Liver (tissue), 9 donors: Measurements from ENCODE around the gene LOXHD1. TPM values are rescaled to one million over a fixed set of nuclear protein-coding genes. Genes with fewer than 3 reads are reported as not detected.

Experiments
- DNase-seq: peaks from one replicate; pipeline ENCODE4 v3.0.0-alpha.2; 2017; ENCODE audit warnings: low spot score
- H3K27ac ChIP-seq, 2 donors: one replicate each; pipeline ENCODE4 v1.7.0; 2013; ENCODE audit warnings: inconsistent platforms in 2 of 2, low read length in 2 of 2, control low read depth in 1 of 2, low read depth in 1 of 2, mild to moderate bottlenecking in 1 of 2
- H3K27me3 ChIP-seq, 4 donors: one replicate each; pipeline versions ENCODE4 v1.6.1 to v1.7.0; 2013; ENCODE audit warnings: low read length in 3 of 4, inconsistent platforms in 1 of 4, mild to moderate bottlenecking in 1 of 4, moderate library complexity in 1 of 4; ENCODE audit not compliant: control insufficient read depth in 4 of 4, insufficient read depth in 4 of 4
- H3K36me3 ChIP-seq, 4 donors: one replicate each; pipeline versions ENCODE4 v1.6.1 to v1.7.0; 2013; ENCODE audit warnings: low read length in 3 of 4, mild to moderate bottlenecking in 3 of 4, low read depth in 1 of 4, moderate library complexity in 1 of 4; ENCODE audit not compliant: control insufficient read depth in 4 of 4, insufficient read depth in 3 of 4
- H3K4me1 ChIP-seq, 4 donors: one replicate each; pipeline versions ENCODE4 v1.6.1 to v1.7.0; 2013; ENCODE audit warnings: low read length in 3 of 4, mild to moderate bottlenecking in 3 of 4, moderate library complexity in 1 of 4; ENCODE audit not compliant: control insufficient read depth in 4 of 4, insufficient read depth in 4 of 4
- H3K4me3 ChIP-seq, 3 donors: one replicate each; pipeline versions ENCODE4 v1.6.1 to v1.7.0; 2013; ENCODE audit warnings: low read length in 3 of 3, control low read depth in 1 of 3, low read depth in 1 of 3, mild to moderate bottlenecking in 1 of 3
- H3K9ac ChIP-seq, 2 donors: one replicate each; pipeline ENCODE4 v1.7.0; 2013; ENCODE audit warnings: low read length in 2 of 2, mild to moderate bottlenecking in 2 of 2, moderate library complexity in 2 of 2, control low read depth in 1 of 2, low read depth in 1 of 2
- H3K9me3 ChIP-seq, 4 donors: one replicate each; pipeline versions ENCODE4 v1.6.1 to v1.7.0; 2013; ENCODE audit warnings: low read length in 3 of 4; ENCODE audit not compliant: control insufficient read depth in 4 of 4
- EGR1 ChIP-seq, 2 donors: IDR thresholded peaks; 2 replicates each; pipeline ENCODE4 v1.6.1; 2016 to 2018; ENCODE audit warnings: antibody characterized with exemption in 2 of 2, low read depth in 2 of 2
- FOXA1 ChIP-seq: IDR thresholded peaks from 2 replicates; pipeline ENCODE4 v1.6.1; 2016; ENCODE audit warnings: antibody characterized with exemption
- FOXA2 ChIP-seq: IDR thresholded peaks from 2 replicates; pipeline ENCODE4 v1.6.1; 2016; ENCODE audit warnings: antibody characterized with exemption
- HNF4A ChIP-seq, 2 donors: conservative IDR thresholded peaks; 2 replicates each; pipeline ENCODE4 v1.6.1; 2016; ENCODE audit warnings: antibody characterized with exemption in 2 of 2, mild to moderate bottlenecking in 2 of 2
- HNF4G ChIP-seq: IDR thresholded peaks from 2 replicates; pipeline ENCODE4 v1.6.1; 2016; ENCODE audit warnings: antibody characterized with exemption
- MAX ChIP-seq: IDR thresholded peaks from 2 replicates; pipeline ENCODE4 v1.6.1; 2016; ENCODE audit warnings: antibody characterized with exemption
- RAD21 ChIP-seq, 2 donors: IDR thresholded peaks; 2 replicates each; pipeline ENCODE4 v1.6.1; 2016; ENCODE audit warnings: antibody characterized with exemption in 2 of 2, mild to moderate bottlenecking in 2 of 2
- REST ChIP-seq: IDR thresholded peaks from 2 replicates; pipeline ENCODE4 v1.6.1; 2016; ENCODE audit warnings: antibody characterized with exemption, mild to moderate bottlenecking
- SP1 ChIP-seq: IDR thresholded peaks from 2 replicates; pipeline ENCODE4 v1.6.1; 2018; ENCODE audit warnings: antibody characterized with exemption, mild to moderate bottlenecking
- TAF1 ChIP-seq: conservative IDR thresholded peaks from 2 replicates; pipeline ENCODE4 v1.6.1; 2016; ENCODE audit warnings: antibody characterized with exemption, mild to moderate bottlenecking
- ZBTB33 ChIP-seq: IDR thresholded peaks from 2 replicates; pipeline ENCODE4 v1.6.1; 2016; ENCODE audit warnings: antibody characterized with exemption
- WGBS: extraction: QIAGEN DNeasy Blood & Tissue Kit; methylation state at CpG from one replicate; pipeline ENCODE4 v1.1.7; 2013; 5-methylcytosine and 5-hydroxymethylcytosine counted together
- polyA plus RNA-seq, 2 donors: library from polyadenylated mRNA; stranded (reverse) in 1 of 2; unstranded in 1 of 2; fragments of 200-250 nt in 1 of 2; fragments of >200 nt in 1 of 2; fragmentation: Nextera tagmentation in 1 of 2; extraction: Ambion mirVana in 1 of 2; gene quantifications; one replicate each; pipeline versions ENCODE4 v1.2.1 to v1.2.3, GENCODE V29; 2013 to 2015
- total RNA-seq, 2 donors: library from RNA; depleted of rRNA; stranded (reverse); fragments of >200 nt; gene quantifications; one replicate each; pipeline ENCODE4 v1.2.3, GENCODE V29; 2014
- donor health status: healthy.
- donor health status: healthy.
- donor health status: healthy.
- donor health status: healthy.
- donor health status: healthy.

The LOXHD1 gene
- total and polyA plus RNA-seq, 4 donors = 0.09 to 0.25 TPM; not detected in 2

GRCh38 chr18:46624127-46624526 is 32.9 kb downstream of the LOXHD1 start (continued):
- TF ChIP-seq REST (no peak), EGR1 (IDR thresholded peaks at IDR 0.05; ENCODE audit: low read depth in 2 of 2) (no peak), HNF4G (no peak), HNF4A (conservative IDR thresholded peaks at IDR 0.05) (no peak), FOXA1 (no peak), ZBTB33 (no peak)

- 61% methylated on average over 10 of the region's 10 CpGs for WGBS
- no peak for TF ChIP-seq HNF4A (conservative IDR thresholded peaks at IDR 0.05)
- no peak for TF ChIP-seq EGR1 (IDR thresholded peaks at IDR 0.05; ENCODE audit: low read depth in 2 of 2)
- no peak for TF ChIP-seq FOXA2
- no peak for TF ChIP-seq FOXA1
- no peak for TF ChIP-seq MAX
- no peak for TF ChIP-seq ZBTB33
- no peak for TF ChIP-seq SP1
- no peak for TF ChIP-seq HNF4G
- TF ChIP-seq TAF1 = no peak
- no peaks in the 10 kb centered on the region for H3K9me3 ChIP-seq
- H3K9ac ChIP-seq = no peak overlapping the region
- H3K27ac ChIP-seq = no peak overlapping the region
- peaks cover 0 to 2% (median 0%) of the 10 kb centered on the region in 4 donors for H3K27me3 ChIP-seq
- no peak overlapping the region for H3K4me3 ChIP-seq
- H3K36me3 ChIP-seq = no peaks in the 10 kb centered on the region
- DNase-seq = no peak
- no peaks in the 10 kb centered on the region for H3K4me1 ChIP-seq
Measured at GRCh38 chr18:46623541-46623940, 33.5 kb downstream of the LOXHD1 start.

GRCh38 chr18:46622999-46623398 is 34.0 kb downstream of the LOXHD1 start:
- no peak overlapping the region for H3K4me3 ChIP-seq
- no peak overlapping the region for H3K27ac ChIP-seq
- H3K36me3 ChIP-seq = no peaks in the 10 kb centered on the region
- TF ChIP-seq RAD21 (IDR thresholded peaks at IDR 0.05) (peak; percentile 47 to 56), EGR1 (IDR thresholded peaks at IDR 0.05; ENCODE audit: low read depth in 2 of 2) (no peak)
- H3K4me1 ChIP-seq = no peaks in the 10 kb centered on the region
- no peak overlapping the region for H3K9ac ChIP-seq
- H3K9me3 ChIP-seq = no peaks in the 10 kb centered on the region
- DNase-seq = no peak
- 84% methylated on average over 3 of the region's 3 CpGs for WGBS
- H3K27me3 ChIP-seq = peaks cover 0 to 2% (median 0%) of the 10 kb centered on the region in 4 donors
